Astrocyte of the spinal cord (primary cell): Measurements from ENCODE around the gene MS4A10.
A peak's percentile ranks its signal among the peaks of the same experiment; 100 is the strongest.

ENCODE experiments used
- DNase-seq: peaks from one replicate; pipeline ENCODE4 v3.0.0; 2011; ENCODE audit warnings: low read depth, low spot score
- H3K4me3 ChIP-seq: 2 replicates; pipeline ENCODE4 v1.5.1; 2011; ENCODE audit warnings: low read depth, mild to moderate bottlenecking, low read length, moderate library complexity
- CTCF ChIP-seq: IDR thresholded peaks from 2 replicates; pipeline ENCODE4 v1.5.1; 2012; ENCODE audit warnings: low read depth, mild to moderate bottlenecking, low read length, inconsistent platforms
- in situ Hi-C: cut with HindIII; loops from 2 replicates; pipeline ENCODE4 v1.10.0; 2017; ENCODE audit warnings: low sequenced_read_pairs

MS4A10 gene

DNA sequence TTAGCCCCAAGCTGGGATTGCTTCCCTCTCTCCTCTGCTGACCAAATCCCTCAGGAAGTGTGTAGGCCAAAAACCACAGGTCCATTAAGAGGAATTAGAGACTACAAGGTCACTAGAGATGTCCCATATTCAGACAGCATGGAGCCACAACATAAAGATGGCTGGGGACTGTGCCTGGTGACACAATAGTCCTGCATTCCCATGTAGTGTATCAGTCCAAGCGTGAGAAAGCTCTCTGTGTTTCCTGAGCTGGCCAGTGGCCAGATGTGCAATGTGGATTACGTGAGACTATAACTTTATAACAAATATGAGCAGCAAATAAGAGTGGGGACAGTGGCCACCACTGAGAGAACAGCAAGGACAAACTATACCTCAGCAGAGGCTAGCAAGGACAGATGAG is 7.6 kb upstream of the MS4A10 start:
- TF ChIP-seq CTCF = no peak
- peak; percentile 59 for DNase-seq
- H3K4me3 ChIP-seq = no peak overlapping the region
- in situ Hi-C loops = no loop called here

GRCh38 chr11:60780065-60780464 is 5.1 kb upstream of the MS4A10 start:
- no peak for DNase-seq
- TF ChIP-seq CTCF = no peak
- H3K4me3 ChIP-seq = no peak overlapping the region
- in situ Hi-C loops = no loop called here

- no peak for TF ChIP-seq CTCF
- no peak for DNase-seq
- in situ Hi-C loops = no loop called here
- no peak overlapping the region for H3K4me3 ChIP-seq
Measured at GRCh38 chr11:60780774-60781173, 4.4 kb upstream of the MS4A10 start.

- no peak for DNase-seq
- in situ Hi-C loops = no loop called here
- no peak for TF ChIP-seq CTCF
- H3K4me3 ChIP-seq = no peak overlapping the region
Measured at GRCh38 chr11:60781286-60781980, 3.7 kb upstream of the MS4A10 start.

GRCh38 chr11:60781981-60782316 is 3.2 kb upstream of the MS4A10 start:
- in situ Hi-C loops = no loop called here
- no peak for DNase-seq
- TF ChIP-seq CTCF = no peak
- no peak overlapping the region for H3K4me3 ChIP-seq

GRCh38 chr11:60782393-60783140 is 2.6 kb upstream of the MS4A10 start:
- no peak overlapping the region for H3K4me3 ChIP-seq
- no peak for TF ChIP-seq CTCF
- DNase-seq = no peak
- in situ Hi-C loops = no loop called here
